Measurements from ENCODE around the gene UPB1.
"Not testable (repeated sequence)": the region's sequence is repeated elsewhere in the genome, so short reads cannot be mapped to it uniquely, and the experiment has no call there.

UPB1 gene

DNA sequence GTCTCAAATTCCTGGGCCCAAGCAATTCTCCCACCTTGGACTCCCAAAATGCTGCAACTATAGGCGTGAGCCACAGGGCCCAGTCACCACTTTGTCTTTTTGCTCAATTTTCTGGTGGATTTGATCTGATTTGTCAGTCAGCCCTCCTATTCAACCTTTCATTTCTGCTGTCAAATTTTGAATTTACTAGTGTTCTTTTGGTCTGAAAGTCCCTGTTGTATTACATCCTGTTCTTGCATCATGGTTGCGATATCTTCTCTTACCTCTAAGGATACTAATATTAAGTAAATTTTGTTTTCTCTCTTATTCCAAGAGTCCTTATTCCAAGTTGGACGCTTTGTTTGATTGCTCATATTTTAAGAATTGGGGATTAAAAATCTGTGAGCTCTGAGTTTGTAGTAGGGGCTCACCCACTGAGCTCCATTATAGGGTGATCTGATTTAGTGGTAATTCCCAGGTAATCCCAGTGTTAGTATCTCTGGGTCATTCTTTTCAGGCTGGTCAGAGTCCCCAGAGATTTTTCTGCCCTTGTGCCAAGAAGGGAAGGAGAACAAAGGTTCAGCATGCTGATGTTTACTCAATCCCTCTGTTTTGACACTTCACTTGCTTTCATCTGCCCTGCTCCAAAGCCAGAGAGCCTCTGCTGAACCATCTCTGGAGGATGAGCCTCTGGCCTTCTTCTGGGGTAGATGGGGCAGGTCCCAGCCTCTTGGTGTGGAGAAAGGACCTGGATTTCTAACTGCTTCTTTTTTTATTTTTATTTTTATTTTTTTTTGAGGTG is 10.0 kb downstream of the UPB1 start:
- DNase-seq (ENCODE audit: low read depth), result no peak

DNA sequence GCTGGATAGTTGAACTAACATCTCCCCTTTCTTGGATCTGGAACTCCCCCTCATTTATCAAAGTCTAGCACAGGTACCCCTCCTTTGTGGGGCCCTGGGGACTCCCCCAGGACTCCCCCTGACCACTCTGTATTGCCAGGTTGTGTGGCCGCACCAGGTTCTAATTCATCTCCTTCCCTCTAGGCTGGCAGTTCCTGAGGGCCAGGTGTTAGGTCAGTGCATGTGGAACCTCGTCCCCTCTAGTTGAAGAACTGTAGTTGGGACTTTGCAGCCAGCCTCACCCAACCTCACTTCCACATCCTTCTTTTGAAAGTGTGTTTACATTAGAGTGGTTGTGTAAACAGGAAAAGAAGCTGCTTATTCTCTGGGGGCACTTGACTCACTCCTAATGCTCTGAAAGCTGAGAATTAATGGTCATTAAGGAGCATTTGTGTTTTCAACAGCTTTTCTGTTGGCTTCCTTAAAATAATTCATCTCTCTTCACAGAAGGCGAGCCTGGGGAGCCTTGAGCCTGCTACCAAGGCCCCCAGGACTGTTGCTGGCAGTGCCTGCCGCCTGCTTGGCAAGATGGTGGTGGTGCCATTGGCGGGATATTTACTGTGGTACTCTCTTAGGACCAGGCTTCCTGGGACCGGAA is 11.8 kb downstream of the UPB1 start:
- no peak for DNase-seq (ENCODE audit: low read depth)

GRCh38 chr22:24507716-24508115 is 12.6 kb downstream of the UPB1 start:
- no peak for DNase-seq (ENCODE audit: low read depth)

DNA sequence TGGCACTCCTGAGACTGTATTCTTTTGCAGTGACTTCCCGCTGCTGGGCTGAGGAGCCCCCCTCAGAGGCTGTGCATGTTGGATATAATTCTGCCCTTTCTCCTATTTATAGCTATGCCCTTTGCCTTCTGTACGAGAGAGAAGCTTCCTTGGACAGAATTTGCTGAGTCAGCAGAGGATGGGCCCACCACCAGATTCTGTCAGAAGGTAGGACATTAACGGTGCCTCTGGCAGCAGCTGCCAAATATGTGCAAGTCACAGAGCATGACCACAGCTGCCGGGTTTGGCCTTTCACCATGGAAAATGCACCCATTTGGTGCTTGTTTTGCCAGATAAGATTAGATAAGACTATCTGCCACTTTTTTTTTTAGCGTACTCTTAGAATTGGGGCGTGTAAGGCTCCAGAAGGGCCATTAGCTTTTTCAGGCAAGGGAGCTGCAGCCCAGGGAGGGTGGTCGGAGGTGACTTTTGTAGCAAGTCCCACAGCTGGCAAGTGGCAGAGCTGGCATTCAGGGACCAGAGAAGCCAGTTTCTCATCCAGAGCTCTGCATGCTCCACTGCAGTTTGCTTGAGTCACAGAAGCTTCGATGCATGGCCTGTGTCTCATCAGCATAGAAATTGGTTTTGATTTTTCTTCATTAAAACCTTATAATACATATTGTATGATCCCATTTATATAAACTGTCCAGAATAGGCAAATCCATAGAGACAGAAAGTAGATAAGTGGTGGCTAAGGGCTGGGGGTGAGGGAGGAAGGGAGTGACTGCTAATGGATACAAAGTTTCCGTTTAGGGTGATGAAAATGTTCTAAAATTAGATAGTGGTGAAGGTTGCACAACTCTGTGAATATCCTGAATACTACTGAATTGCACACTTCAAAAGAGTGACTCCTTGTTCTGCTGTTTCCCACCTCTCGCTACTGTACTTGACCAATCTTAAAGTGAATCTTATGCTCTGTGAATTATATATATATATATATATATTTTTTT is 15.8 kb downstream of the UPB1 start:
- no peak for DNase-seq (ENCODE audit: low read depth)

- no peak for DNase-seq (ENCODE audit: low read depth)
These were observed 16.9 kb downstream of the UPB1 start for GRCh38 chr22:24512043-24512442.

DNA sequence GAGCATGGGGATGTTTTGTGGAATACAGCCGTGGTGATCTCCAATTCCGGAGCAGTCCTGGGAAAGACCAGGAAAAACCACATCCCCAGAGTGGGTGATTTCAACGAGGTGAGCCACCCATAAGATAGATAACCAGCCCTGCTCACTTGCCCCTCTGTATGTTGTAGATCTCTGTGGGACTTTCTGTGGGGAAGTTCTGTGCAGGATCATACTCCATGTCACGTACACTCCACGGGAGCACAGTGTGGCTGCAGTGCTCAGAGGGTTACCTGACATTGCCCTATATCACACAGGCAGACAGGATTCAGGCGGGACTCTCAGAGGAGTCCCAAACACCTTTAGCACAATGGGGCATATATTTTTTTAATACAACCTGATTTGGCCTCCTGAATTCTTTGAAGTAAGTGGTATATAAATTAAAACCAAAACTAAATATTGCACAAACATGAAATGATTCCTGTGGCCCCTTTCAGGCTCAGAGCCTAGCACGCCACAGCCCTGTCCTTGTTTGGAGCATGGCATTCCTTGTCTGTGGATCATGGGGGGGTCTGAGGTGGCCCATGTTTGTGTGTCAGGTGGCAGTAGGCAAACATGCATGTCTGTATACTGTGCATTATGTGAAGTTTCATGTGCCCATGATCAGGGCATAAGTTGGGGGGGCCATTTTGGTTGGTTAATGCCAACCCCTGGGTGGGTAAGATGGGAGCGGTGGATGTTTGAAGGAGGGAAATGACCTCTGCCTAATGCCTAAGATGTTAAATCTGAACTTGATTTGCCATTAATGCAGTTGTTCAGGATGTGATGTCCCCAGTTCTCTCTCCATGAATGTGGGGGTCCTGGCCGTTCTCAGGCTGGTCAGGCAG is 18.5 kb downstream of the UPB1 start:
- no peak for DNase-seq (ENCODE audit: low read depth)

DNA sequence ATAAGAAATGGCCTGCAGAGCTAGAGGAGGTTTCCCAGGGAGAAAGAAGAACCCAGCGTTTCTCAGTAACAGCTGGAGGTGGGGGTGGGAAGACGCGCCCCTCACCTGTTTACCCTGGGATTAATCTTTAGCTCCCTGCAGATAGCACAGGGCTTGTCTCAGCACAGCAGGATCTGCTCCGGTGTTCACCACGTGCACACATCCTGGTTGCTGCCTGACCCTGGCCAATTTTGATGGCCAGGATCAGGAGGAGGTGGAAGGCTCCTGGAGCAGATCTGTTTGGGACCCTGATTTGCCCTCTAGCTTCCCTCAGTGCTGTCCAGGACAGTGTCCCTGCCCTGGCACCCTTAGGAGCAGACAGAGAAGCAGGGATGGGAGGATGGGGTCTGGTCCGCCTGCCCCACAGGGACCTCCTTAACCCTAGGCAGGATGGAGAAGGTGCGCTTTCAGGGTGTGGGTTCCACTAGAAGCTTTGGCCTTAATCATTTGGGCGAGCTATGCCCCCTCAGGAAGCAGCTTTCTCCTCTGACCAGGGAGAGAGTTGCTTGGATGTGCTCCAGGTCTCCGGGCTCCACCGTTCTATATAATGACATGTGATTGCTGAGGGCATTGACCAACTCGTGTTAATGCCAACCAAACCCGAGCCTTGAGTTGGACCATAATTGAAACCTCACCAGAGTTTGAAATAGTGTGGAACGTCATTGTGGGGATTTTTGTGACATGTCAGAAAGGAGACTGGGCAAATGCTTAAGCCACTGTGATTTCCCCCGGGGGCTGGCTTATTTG is 19.3 kb downstream of the UPB1 start:
- no peak for DNase-seq (ENCODE audit: low read depth)

DNA sequence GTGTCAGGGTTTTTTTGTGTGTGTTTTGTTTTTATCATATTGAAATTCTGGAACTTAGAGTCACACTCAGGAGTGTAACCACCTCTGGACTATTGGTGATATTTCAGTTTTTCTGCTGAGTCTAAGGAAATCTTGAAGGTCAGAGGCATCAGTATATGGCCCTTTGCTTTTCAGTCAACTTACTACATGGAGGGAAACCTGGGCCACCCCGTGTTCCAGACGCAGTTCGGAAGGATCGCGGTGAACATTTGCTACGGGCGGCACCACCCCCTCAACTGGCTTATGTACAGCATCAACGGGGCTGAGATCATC is 19.9 kb downstream of the UPB1 start:
- no peak for DNase-seq (ENCODE audit: low read depth)

DNA sequence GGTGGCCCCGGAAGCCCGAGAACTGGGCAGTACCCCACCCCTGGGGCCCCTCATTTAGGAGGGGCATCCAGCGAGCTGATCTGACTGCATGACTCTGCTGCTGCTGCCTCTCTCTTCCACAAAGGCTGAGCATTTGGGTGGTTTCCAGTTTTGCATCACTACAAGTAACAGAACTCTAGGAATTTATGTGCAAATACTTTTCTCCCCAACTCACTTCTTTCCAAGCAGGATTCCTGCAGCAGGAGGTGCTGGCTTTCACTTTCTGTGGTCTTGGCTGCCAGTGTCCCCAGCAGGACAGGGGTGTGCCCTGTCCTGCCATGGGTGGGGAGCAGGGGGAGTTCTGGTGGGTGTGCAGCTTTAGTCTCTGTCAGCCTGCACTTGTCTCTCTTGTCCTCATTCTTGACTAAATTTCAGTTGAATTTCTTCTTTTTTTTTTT is 21.2 kb downstream of the UPB1 start:
- no peak for DNase-seq (ENCODE audit: low read depth)

DNA sequence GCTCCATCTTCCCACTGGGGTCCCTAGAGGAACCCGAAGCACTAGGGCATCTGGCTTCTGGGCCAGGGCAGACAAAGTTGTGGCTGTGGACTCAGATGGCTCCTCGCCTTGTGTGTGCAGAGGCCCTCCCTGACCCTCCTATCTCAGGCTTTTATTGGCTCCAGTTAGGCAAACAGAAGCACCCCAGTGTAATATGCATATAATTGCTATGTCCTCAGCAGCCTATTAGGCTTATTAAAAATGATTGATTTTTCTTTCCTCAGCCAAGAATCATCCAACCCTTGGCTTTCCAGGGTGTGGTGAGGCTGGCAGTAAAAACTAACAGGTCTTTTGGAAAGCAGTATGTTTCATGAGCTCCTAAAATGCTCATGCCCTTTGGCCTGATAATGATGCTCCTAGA is 22.3 kb downstream of the UPB1 start:
- DNase-seq (ENCODE audit: low read depth), result no peak

DNA sequence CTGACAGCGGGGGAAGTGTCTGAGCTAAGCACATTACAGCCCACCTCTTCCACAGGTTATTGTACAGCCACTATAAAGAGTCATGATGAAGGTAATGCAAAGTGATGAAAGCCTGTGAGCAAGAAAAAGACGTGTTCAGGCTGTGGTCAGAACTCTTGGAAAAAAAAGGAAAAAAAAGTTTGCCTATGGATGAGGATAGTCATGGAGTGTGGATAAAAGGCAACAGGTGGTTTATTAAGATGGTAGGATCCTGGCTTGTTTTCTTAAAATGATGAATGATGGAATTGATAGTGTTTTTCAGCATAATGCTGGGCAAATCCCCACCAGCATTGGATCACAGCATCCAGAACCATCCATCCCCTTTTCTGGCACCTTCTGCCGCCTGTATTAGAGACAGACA is 23.1 kb downstream of the UPB1 start:
- no peak for DNase-seq (ENCODE audit: low read depth)

DNA sequence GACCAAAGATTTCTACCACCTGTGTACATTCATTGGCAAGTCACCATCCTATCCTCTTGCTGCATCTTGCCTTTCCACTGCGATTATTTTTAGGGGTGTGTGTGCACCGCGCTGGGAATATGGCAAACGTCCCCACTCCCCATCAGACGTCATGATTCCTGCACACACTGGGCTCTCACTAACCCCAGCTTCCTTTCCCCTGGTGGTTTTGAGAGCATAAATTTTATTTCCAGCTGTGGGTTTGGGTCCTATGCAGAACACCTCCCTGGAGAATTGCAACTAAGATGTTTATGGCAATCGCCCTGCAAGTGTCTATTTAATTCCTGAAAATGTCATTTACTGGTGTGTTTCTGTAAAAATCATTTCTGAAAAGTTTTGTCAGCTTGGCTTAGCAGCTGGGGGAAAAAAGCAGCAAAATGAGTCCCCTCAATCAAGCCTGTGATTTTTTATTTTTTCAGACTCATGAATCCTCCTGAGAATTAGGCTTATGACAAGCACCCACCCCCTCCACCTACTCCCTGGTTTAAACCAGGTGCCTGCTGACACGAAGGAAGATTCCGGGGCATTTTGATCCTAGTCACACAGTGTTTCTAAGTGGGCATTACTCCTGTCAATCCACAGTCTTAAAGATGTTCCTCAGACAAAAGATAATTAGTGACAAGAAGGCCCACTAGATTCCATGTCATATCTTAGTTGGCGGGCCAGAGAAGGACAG is 23.8 kb downstream of the UPB1 start:
- DNase-seq (ENCODE audit: low read depth), result no peak

- DNase-seq (ENCODE audit: low read depth), result no peak
These were observed 24.4 kb downstream of the UPB1 start for GRCh38 chr22:24519496-24519895.

- no peak for DNase-seq (ENCODE audit: low read depth)
These were observed 26.7 kb downstream of the UPB1 start for GRCh38 chr22:24521791-24522245.

DNA sequence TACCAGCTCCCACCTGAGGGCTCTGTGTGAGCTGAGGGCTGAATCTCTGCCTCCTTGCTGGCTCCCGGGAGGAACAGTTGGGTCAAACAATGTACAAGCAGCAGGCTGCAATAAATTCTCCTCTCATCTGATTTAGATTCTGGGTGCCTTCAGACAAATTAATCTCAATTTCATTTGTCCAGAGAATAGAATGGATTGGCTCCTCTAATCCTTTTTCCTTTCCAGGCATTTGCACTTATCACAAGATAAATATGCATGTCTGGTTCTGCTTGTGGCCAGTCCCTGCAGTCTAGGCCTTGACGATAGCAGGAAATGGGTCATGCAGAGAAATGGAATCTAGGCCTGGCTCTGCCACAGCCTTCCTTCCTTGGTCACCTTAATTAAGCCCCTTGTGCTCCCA is 28.7 kb downstream of the UPB1 start:
- no peak for DNase-seq (ENCODE audit: low read depth)

DNA sequence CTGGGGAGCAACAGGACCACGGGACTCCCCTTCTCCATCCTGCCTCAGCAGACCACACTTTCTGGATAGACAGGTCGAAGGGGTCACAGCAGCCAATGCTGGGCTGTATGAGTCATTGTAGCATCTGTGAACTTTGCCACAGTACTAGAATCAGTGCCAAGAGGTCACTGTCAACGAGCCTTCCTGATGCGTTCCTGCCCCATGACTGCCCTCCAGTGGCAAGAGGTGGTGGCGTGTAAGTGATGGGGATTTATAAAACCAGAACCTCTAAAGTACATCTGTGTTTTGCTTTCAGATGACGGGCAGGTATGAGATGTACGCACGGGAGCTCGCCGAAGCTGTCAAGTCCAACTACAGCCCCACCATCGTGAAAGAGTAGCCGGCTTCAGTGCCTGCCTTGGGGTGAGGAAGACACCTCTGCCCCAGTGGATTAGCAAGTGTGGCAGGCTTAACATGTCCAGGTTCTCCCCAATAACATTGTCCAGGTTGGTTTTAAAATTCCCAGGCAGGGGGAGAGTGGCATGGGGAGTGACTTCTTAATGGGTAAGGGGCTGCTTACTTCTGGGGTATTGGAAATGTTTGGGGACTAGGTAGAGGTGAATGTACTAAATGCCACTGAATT is 30.4 kb downstream of the UPB1 start:
- peak; percentile 68 for DNase-seq (ENCODE audit: low read depth)

- no peak for DNase-seq (ENCODE audit: low read depth)
These were observed 31.1 kb downstream of the UPB1 start for GRCh38 chr22:24526191-24526590.

- no peak for DNase-seq (ENCODE audit: low read depth)
These were observed 34.8 kb downstream of the UPB1 start for GRCh38 chr22:24529898-24530297.

DNA sequence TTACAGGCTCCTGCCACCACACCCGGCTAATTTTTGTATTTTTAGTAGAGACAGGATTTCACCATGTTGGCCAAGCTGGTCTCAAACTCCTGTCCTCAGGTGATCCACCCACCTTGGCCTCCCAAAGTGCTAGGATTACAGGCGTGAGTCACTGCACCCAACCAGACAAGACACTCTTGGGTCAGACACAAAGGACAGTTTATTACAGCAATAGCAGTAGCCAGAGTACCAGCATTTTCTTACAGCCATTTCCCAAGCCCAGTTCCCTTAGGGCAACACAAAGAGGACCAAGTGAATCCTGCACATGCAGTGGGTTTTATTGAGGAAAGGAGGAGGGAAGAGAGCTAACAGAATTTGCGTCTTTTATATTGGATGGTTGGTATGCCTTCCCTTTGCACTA is 35.8 kb downstream of the UPB1 start:
- not testable (repeated sequence) for DNase-seq (ENCODE audit: low read depth)

DNA sequence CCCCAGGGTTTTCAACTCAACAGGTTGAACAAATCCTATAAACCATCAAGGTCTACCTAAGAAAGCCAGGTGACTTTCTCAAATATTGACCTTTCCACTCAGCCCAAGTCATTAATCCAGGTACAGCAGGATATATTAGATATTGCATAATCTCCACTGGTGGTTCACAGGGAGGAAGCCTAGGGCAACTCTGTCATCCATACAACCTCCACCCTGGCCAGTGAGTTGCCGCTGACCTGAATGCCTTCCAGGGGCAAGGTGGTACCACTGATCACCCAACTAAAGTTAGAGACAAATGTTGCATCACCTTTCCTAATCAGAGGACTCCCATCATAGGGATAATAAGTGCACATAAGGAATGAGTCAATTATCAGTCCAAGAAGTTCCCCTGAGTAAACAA is 36.9 kb downstream of the UPB1 start:
- DNase-seq (ENCODE audit: low read depth), result no peak
